Panc1 (cell line): ENCODE results near the gene CPNE7.

Experiments used
- CTCF ChIP-seq: fragments of 450-650 bp; IDR thresholded peaks from 2 replicates; pipeline ENCODE4 v1.5.1; 2017; ENCODE audit warnings: mild to moderate bottlenecking
- POLR2AphosphoS5 ChIP-seq: IDR thresholded peaks from 2 replicates; pipeline ENCODE4 v1.6.1; 2012; ENCODE audit warnings: mild to moderate bottlenecking, low read depth, low read length, moderate library complexity
- REST ChIP-seq, 2 experiments: IDR thresholded peaks; 2 replicates each; pipeline ENCODE4 v1.6.1; 2011 to 2012; ENCODE audit warnings: low read depth in 2 of 2, control low read depth in 1 of 2, low read length in 1 of 2, mild to moderate bottlenecking in 1 of 2, moderate library complexity in 1 of 2; ENCODE audit not compliant: insufficient read depth in 1 of 2
- SIN3A ChIP-seq: IDR thresholded peaks from 2 replicates; pipeline ENCODE4 v1.6.1; 2012; ENCODE audit warnings: low read depth, mild to moderate bottlenecking, low read length, moderate library complexity, borderline replicate concordance; ENCODE audit not compliant: insufficient read depth
- TCF7L2 ChIP-seq: IDR thresholded peaks from 2 replicates; pipeline ENCODE4 v1.6.1; 2011; ENCODE audit warnings: mild to moderate bottlenecking, low read depth, low read length, inconsistent platforms

GRCh38 chr16:89538286-89538685 lies 37.3 kb upstream of the CPNE7 start:
- TF ChIP-seq REST (IDR thresholded peaks at IDR 0.05; ENCODE audit: insufficient read depth in 1 of 2, low read depth in 2 of 2, low read length in 1 of 2) (no peak), CTCF (no peak), POLR2AphosphoS5 (no peak), SIN3A (no peak), TCF7L2 (no peak)
